DND-41 (cell line): ENCODE measurements around the gene CTNNA1.

Experiments
- ATAC-seq: fragments of 200-7000 bp; cut with Tn5 transposase; 3 replicates; pipeline ENCODE4 v1.9.1; 2021; ENCODE audit warnings: low read depth; ENCODE audit not compliant: insufficient read depth
- DNase-seq: peaks from one replicate; pipeline ENCODE4 v3.0.0-alpha.2; 2020
- H2AFZ ChIP-seq: 2 replicates; pipeline ENCODE4 v1.6.0; 2012; ENCODE audit warnings: low read depth, low read length
- H3K27ac ChIP-seq: 2 replicates; pipeline ENCODE4 v1.5.1; 2012; ENCODE audit warnings: low read length, inconsistent platforms
- H3K27me3 ChIP-seq: fragments of 200-600 bp; sonication (generic); 2 replicates; pipeline ENCODE4 v1.6.0; 2012; ENCODE audit warnings: low read length, mild to moderate bottlenecking, inconsistent platforms; ENCODE audit not compliant: insufficient read depth, poor library complexity
- H3K36me3 ChIP-seq: 2 replicates; pipeline ENCODE4 v1.5.1; 2012; ENCODE audit warnings: low read length, inconsistent platforms; ENCODE audit not compliant: insufficient read depth
- H3K4me1 ChIP-seq: 2 replicates; pipeline ENCODE4 v1.5.1; 2012; ENCODE audit warnings: mild to moderate bottlenecking, low read length; ENCODE audit not compliant: insufficient read depth
- H3K4me2 ChIP-seq: 2 replicates; pipeline ENCODE4 v1.6.0; 2012; ENCODE audit warnings: mild to moderate bottlenecking, moderate library complexity, low read length, inconsistent platforms; ENCODE audit not compliant: insufficient read depth
- H3K4me3 ChIP-seq, 2 experiments: fragments of 200-600 bp in 1 of 2; shearing (Covaris generic) in 1 of 2; 2 replicates each; pipeline ENCODE4 v1.5.1; 2012 to 2016; ENCODE audit warnings: inconsistent platforms in 2 of 2, low read length in 2 of 2, mild to moderate bottlenecking in 2 of 2, low read depth in 1 of 2, moderate library complexity in 1 of 2
- H3K79me2 ChIP-seq: 2 replicates; pipeline ENCODE4 v1.6.0; 2012; ENCODE audit warnings: low read length, inconsistent platforms; ENCODE audit not compliant: insufficient read depth
- H3K9ac ChIP-seq: 2 replicates; pipeline ENCODE4 v1.6.0; 2012; ENCODE audit warnings: low read depth, mild to moderate bottlenecking, inconsistent platforms, low read length, moderate library complexity
- H3K9me3 ChIP-seq: 2 replicates; pipeline ENCODE4 v1.5.1; 2012; ENCODE audit warnings: low read length, moderate library complexity, mild to moderate bottlenecking, inconsistent platforms; ENCODE audit not compliant: insufficient read depth, severe bottlenecking
- H4K20me1 ChIP-seq: 2 replicates; pipeline ENCODE4 v1.6.0; 2012; ENCODE audit warnings: low read length; ENCODE audit not compliant: insufficient read depth
- CTCF ChIP-seq: IDR thresholded peaks from 2 replicates; pipeline ENCODE4 v1.5.1; 2012; ENCODE audit warnings: borderline replicate concordance, low read length, moderate library complexity, mild to moderate bottlenecking; ENCODE audit not compliant: poor library complexity, severe bottlenecking; ENCODE audit errors: extremely low read depth
- EZH2 ChIP-seq: IDR thresholded peaks from 3 replicates; pipeline ENCODE4 v1.6.1; 2012; ENCODE audit warnings: borderline replicate concordance, low read depth, mild to moderate bottlenecking, moderate library complexity, low read length, inconsistent platforms; ENCODE audit not compliant: severe bottlenecking

Gene CTNNA1

GRCh38 chr5:138878437-138879235, 125.4 kb downstream of the CTNNA1 start:
- TF ChIP-seq EZH2 = no peak
- no peak for TF ChIP-seq CTCF
- no peaks in the 10 kb centered on the region for H3K79me2 ChIP-seq
- H4K20me1 ChIP-seq = no peaks in the 10 kb centered on the region
- H3K4me3 ChIP-seq = no peak overlapping the region
- no peak overlapping the region for H2AFZ ChIP-seq
- no peak for ATAC-seq
- no peaks in the 10 kb centered on the region for H3K9me3 ChIP-seq
- H3K4me1 ChIP-seq = no peaks in the 10 kb centered on the region
- no peak overlapping the region for H3K4me2 ChIP-seq
- no peak overlapping the region for H3K9ac ChIP-seq
- H3K27me3 ChIP-seq = no peaks in the 10 kb centered on the region
- no peak for DNase-seq
- no peak overlapping the region for H3K27ac ChIP-seq
- no peaks in the 10 kb centered on the region for H3K36me3 ChIP-seq

- TF ChIP-seq CTCF (no peak), EZH2 (no peak)
- H3K4me3 ChIP-seq = no peak overlapping the region
- H2AFZ ChIP-seq = no peak overlapping the region
- no peaks in the 10 kb centered on the region for H4K20me1 ChIP-seq
- DNase-seq (no peak), ATAC-seq (no peak)
- H3K27ac ChIP-seq = no peak overlapping the region
- no peaks in the 10 kb centered on the region for H3K79me2 ChIP-seq
- H3K9me3 ChIP-seq = no peaks in the 10 kb centered on the region
- no peaks in the 10 kb centered on the region for H3K27me3 ChIP-seq
- no peaks in the 10 kb centered on the region for H3K4me1 ChIP-seq
- H3K9ac ChIP-seq = no peak overlapping the region
- H3K36me3 ChIP-seq = no peaks in the 10 kb centered on the region
- H3K4me2 ChIP-seq = no peak overlapping the region
These were observed 130.0 kb downstream of the CTNNA1 start for GRCh38 chr5:138883211-138883610.

- no peaks in the 10 kb centered on the region for H4K20me1 ChIP-seq
- H3K4me1 ChIP-seq = no peaks in the 10 kb centered on the region
- no peak for DNase-seq
- H2AFZ ChIP-seq = no peak overlapping the region
- H3K27me3 ChIP-seq = no peaks in the 10 kb centered on the region
- no peaks in the 10 kb centered on the region for H3K9me3 ChIP-seq
- H3K9ac ChIP-seq = no peak overlapping the region
- no peaks in the 10 kb centered on the region for H3K79me2 ChIP-seq
- no peak overlapping the region for H3K4me3 ChIP-seq
- no peak for TF ChIP-seq CTCF
- TF ChIP-seq EZH2 = no peak
- H3K27ac ChIP-seq = no peak overlapping the region
- no peak for ATAC-seq
- H3K36me3 ChIP-seq = no peaks in the 10 kb centered on the region
- H3K4me2 ChIP-seq = no peak overlapping the region
These were observed 130.9 kb downstream of the CTNNA1 start for GRCh38 chr5:138884094-138884493.

- H3K4me1 ChIP-seq = no peaks in the 10 kb centered on the region
- H3K27ac ChIP-seq = no peak overlapping the region
These were observed 131.3 kb downstream of the CTNNA1 start for GRCh38 chr5:138884554-138884953.

More at GRCh38 chr5:138884554-138884953, 131.3 kb downstream of the CTNNA1 start:
- ATAC-seq (no peak), DNase-seq (no peak)
- Histone ChIP-seq H3K9ac (no peak overlapping the region), H3K9me3 (no peaks in the 10 kb centered on the region), H3K4me3 (no peak overlapping the region), H3K79me2 (no peaks in the 10 kb centered on the region), H3K4me2 (no peak overlapping the region), H3K27me3 (no peaks in the 10 kb centered on the region), H3K36me3 (no peaks in the 10 kb centered on the region), H2AFZ (no peak overlapping the region), H4K20me1 (no peaks in the 10 kb centered on the region)
- TF ChIP-seq EZH2 (no peak), CTCF (no peak)
